ENCODE results near the gene GNAI3. TPM values are rescaled to one million over a fixed set of nuclear protein-coding genes. Genes with fewer than 3 reads are reported as not detected.

GNAI3 gene
- total and polyA plus RNA-seq, 2 donors (not counting 3 experiments of a cell fraction or from before 2014, with no cell fraction given) = 5.0 to 14.0 TPM

DNA sequence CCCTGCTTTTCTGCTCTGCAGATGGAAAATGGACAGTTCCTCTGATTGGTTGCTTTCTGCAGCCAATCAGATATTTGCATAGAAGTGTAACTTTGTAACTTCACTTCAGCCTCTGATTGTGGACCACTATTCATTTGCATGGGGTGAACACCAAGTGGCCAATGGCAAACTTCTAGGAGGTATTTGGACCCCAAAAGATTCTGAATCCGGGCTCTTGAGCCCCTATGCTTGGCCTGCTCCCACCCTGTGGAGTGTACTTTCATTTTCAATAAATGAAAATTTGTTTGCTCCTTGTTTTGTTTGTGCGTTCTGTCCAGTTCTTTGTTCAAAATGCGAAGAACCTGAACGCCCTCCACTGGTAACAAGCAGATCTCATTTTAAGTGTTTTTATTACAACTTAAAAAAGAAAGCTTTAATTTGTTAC lies 101.1 kb downstream of the GNAI3 start:
- H3K36me3 ChIP-seq (ENCODE audit: control insufficient read depth in 2 of 2, extremely low read depth in 1 of 2, insufficient read depth in 2 of 2, low read length in 2 of 2) = no peaks in the 10 kb centered on the region
- no peak for FAIRE-seq
- H3K4me2 ChIP-seq (ENCODE audit: insufficient read depth, low read length) = peak overlapping the region; percentile 60
- intact Hi-C loops (cut with micrococcal nuclease) (no loop called here), dilution Hi-C loops (cut with MboI; ENCODE audit: extremely low pct_ligation_motif_present, low sequenced_read_pairs) (no loop called here)
- no peaks in the 10 kb centered on the region for H3K9me1 ChIP-seq (replicated peaks; ENCODE audit: control insufficient read depth, extremely low read depth, insufficient read depth, low read length)
- CTCF ChIA-PET = interaction anchor here (0.7 to 5.6 kb wide), 20 partner anchors 10 to 380 kb away, joined by 3 to 144 read pairs (median 6); partner anchors contain the start of genes AHCYL1, GNAI3 and GSTM1
- no peaks in the 10 kb centered on the region for H3K4me1 ChIP-seq (ENCODE audit: control insufficient read depth, extremely low read depth, insufficient read depth, low read length)
- no peak for TF ChIP-seq JUN (IDR thresholded peaks at IDR 0.05; ENCODE audit: borderline replicate concordance, insufficient read depth, insufficient read length, low read depth)
- TF ChIP-seq, protein P1, sequence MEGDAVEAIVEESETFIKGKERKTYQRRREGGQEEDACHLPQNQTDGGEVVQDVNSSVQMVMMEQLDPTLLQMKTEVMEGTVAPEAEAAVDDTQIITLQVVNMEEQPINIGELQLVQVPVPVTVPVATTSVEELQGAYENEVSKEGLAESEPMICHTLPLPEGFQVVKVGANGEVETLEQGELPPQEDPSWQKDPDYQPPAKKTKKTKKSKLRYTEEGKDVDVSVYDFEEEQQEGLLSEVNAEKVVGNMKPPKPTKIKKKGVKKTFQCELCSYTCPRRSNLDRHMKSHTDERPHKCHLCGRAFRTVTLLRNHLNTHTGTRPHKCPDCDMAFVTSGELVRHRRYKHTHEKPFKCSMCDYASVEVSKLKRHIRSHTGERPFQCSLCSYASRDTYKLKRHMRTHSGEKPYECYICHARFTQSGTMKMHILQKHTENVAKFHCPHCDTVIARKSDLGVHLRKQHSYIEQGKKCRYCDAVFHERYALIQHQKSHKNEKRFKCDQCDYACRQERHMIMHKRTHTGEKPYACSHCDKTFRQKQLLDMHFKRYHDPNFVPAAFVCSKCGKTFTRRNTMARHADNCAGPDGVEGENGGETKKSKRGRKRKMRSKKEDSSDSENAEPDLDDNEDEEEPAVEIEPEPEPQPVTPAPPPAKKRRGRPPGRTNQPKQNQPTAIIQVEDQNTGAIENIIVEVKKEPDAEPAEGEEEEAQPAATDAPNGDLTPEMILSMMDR (IDR thresholded peaks at IDR 0.05; ENCODE audit: extremely low read depth in 1 of 2, insufficient read depth in 1 of 2, low read depth in 1 of 2, low read length in 2 of 2) = peak in 1 of 2 donors; percentile 27
- peak overlapping the region; percentile 69 for H2AFZ ChIP-seq (ENCODE audit: low read depth, low read length)
- H3K79me2 ChIP-seq (ENCODE audit: control insufficient read depth, insufficient read depth, low read length) = no peaks in the 10 kb centered on the region
- POLR2A ChIA-PET = interaction anchor here (0.6 kb wide), 1 partner anchor 143 kb away, joined by 3 read pairs; no protein-coding TSS in a partner anchor
- H4K20me1 ChIP-seq (replicated peaks; ENCODE audit: control insufficient read depth, extremely low read depth, insufficient read depth, low read length) = no peaks in the 10 kb centered on the region
- no TSS peak for BruUV-seq (replicated peaks)
- peak; percentile 60 for DNase-seq (ENCODE audit: low read depth, low spot score)
- peak overlapping the region; percentile 18 to 54 (median 37) for H3K4me3 ChIP-seq (replicated peaks in 1 of 3; ENCODE audit: insufficient read depth in 1 of 3, low read depth in 1 of 3, low read length in 3 of 3)
- H3K9ac ChIP-seq (replicated peaks; ENCODE audit: extremely low read depth, insufficient read depth, low read length) = no peak overlapping the region
- H3K27ac ChIP-seq (ENCODE audit: insufficient read depth, low read depth, low read length) = no peak overlapping the region
- H3K27me3 ChIP-seq (ENCODE audit: control insufficient read depth in 2 of 2, insufficient read depth in 2 of 2, low read length in 2 of 2) = peaks cover 16 to 23% of the 10 kb centered on the region in 2 experiments
- no peaks in the 10 kb centered on the region for H3K9me3 ChIP-seq (replicated peaks; ENCODE audit: control insufficient read depth, insufficient read depth, low read length)

DNA sequence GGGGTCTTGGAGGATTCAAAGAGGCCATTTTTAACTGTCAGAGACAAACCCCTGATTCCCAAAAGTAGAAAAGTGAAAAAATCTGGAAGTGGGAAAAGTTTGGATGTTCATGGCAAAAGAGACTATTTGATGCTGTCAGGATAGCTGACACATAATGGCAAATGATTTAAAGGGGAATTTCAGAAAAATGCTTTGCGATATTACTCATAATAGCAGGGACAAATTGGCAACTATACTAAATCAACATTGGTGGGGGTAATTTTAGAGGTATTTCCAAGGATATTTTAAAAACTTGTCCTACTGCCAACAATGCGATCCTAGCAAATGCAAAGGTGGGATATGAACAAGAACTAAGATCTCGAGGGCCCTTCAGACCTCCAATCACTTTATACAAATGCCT lies 102.2 kb downstream of the GNAI3 start:
- H3K36me3 ChIP-seq (ENCODE audit: control insufficient read depth in 2 of 2, extremely low read depth in 1 of 2, insufficient read depth in 2 of 2, low read length in 2 of 2) = no peaks in the 10 kb centered on the region
- no peak for FAIRE-seq
- intact Hi-C loops (cut with micrococcal nuclease) (no loop called here), dilution Hi-C loops (cut with MboI; ENCODE audit: extremely low pct_ligation_motif_present, low sequenced_read_pairs) (no loop called here)
- H3K4me3 ChIP-seq (replicated peaks in 1 of 3; ENCODE audit: insufficient read depth in 1 of 3, low read depth in 1 of 3, low read length in 3 of 3) = no peak overlapping the region
- no peak for DNase-seq (ENCODE audit: low read depth, low spot score)
- H3K4me2 ChIP-seq (ENCODE audit: insufficient read depth, low read length) = no peak overlapping the region
- ChIA-PET POLR2A (no interaction called here), CTCF (interaction anchor here (0.8 to 5.6 kb wide), 13 partner anchors 11 to 379 kb away, joined by 3 to 144 read pairs (median 15); partner anchors contain the start of genes AHCYL1, GNAI3 and GSTM1)
- TF ChIP-seq MYC (IDR thresholded peaks at IDR 0.05; ENCODE audit: low read depth, low read length) = no peak
- no peak for TF ChIP-seq POLR2A (IDR thresholded peaks at IDR 0.05; ENCODE audit: low read depth, low read length)
- no peak for TF ChIP-seq GATA2 (IDR thresholded peaks at IDR 0.05; ENCODE audit: insufficient read depth, insufficient read length, low read depth, low read length)
- peak; percentile 8 for TF ChIP-seq FOS (IDR thresholded peaks at IDR 0.05; ENCODE audit: borderline replicate concordance, insufficient read depth, low read length)
- TF ChIP-seq, protein P1 (IDR thresholded peaks at IDR 0.05; ENCODE audit: extremely low read depth in 1 of 2, insufficient read depth in 1 of 2, low read depth in 1 of 2, low read length in 2 of 2) = no peak
- H3K4me1 ChIP-seq (ENCODE audit: control insufficient read depth, extremely low read depth, insufficient read depth, low read length) = peaks cover 2% of the 10 kb centered on the region
- no TSS peak for BruUV-seq (replicated peaks)
- H3K9me3 ChIP-seq (replicated peaks; ENCODE audit: control insufficient read depth, insufficient read depth, low read length) = no peaks in the 10 kb centered on the region
- H3K27me3 ChIP-seq (ENCODE audit: control insufficient read depth in 2 of 2, insufficient read depth in 2 of 2, low read length in 2 of 2) = peaks cover 16 to 23% of the 10 kb centered on the region in 2 experiments
- no peaks in the 10 kb centered on the region for H3K79me2 ChIP-seq (ENCODE audit: control insufficient read depth, insufficient read depth, low read length)
- H3K9ac ChIP-seq (replicated peaks; ENCODE audit: extremely low read depth, insufficient read depth, low read length) = no peak overlapping the region
- no peaks in the 10 kb centered on the region for H3K9me1 ChIP-seq (replicated peaks; ENCODE audit: control insufficient read depth, extremely low read depth, insufficient read depth, low read length)
- no peak overlapping the region for H3K27ac ChIP-seq (ENCODE audit: insufficient read depth, low read depth, low read length)
- no peak overlapping the region for H2AFZ ChIP-seq (ENCODE audit: low read depth, low read length)
- H4K20me1 ChIP-seq (replicated peaks; ENCODE audit: control insufficient read depth, extremely low read depth, insufficient read depth, low read length) = no peaks in the 10 kb centered on the region

Measured in endothelial cell of umbilical vein (primary cell).